Placental epithelial cell (primary cell): ENCODE results near the gene DNPEP. TPM values are rescaled to one million over a fixed set of nuclear protein-coding genes. Genes with fewer than 3 reads are reported as not detected.

Source experiments
- small RNA-seq: library from RNA; depleted of rRNA; stranded (forward); fragments of <200 nt; gene quantifications from one replicate; pipeline ENCODE3, GENCODE V24; 2012
- total RNA-seq: library from RNA; depleted of rRNA; stranded (reverse); fragments of >200 nt; gene quantifications from 2 replicates; pipeline ENCODE4 v1.2.3, GENCODE V29; 2012

The DNPEP gene
- 47.5 and 55.0 TPM in 2 replicates for total RNA-seq

GRCh38 chr2:219387306-219388120 lies at the start of gene DNPEP:
Gene DNPEP, minus strand, starts transcription at chr2:219387912. Its CDS starts 118 bp downstream, at chr2:219387794.

GRCh38 chr2:219434718-219435525 lies 47.2 kb upstream of the DNPEP start, which contains the start of gene SPEG:
Gene SPEG, plus strand, starts transcription at chr2:219434843. Its CDS starts 135 bp downstream, at chr2:219434978.

GRCh38 chr2:219418155-219419011 lies 30.7 kb upstream of the DNPEP start, which contains the start of gene DES:
Gene DES, plus strand, starts transcription at chr2:219418377. Its CDS starts 86 bp downstream, at chr2:219418463.

GRCh38 chr2:219332542-219332941 lies 55.2 kb downstream of the DNPEP start, which contains the start of gene RESP18:
Gene RESP18, minus strand, starts transcription at chr2:219332744.

Small RNAs within 50 kb of the gene (small RNA-seq; reads per million reads assigned to genes)
- gene AC053503.3 = not detected

Other genes with a start within 250 kb of the DNPEP start
- 21.9 and 23.6 TPM in 2 replicates for gene NHEJ1, start 227.1 kb downstream of the DNPEP start, total RNA-seq
- 0.54 and 2.0 TPM in 2 replicates for gene SLC23A3, start 217.9 kb downstream of the DNPEP start, total RNA-seq
- 13.4 and 14.5 TPM in 2 replicates for gene CNPPD1, start 211.0 kb downstream of the DNPEP start, total RNA-seq
- 75.0 and 85.6 TPM in 2 replicates for gene RETREG2, start 209.6 kb downstream of the DNPEP start, total RNA-seq
- 31.4 and 37.8 TPM in 2 replicates for gene ZFAND2B, start 181.1 kb downstream of the DNPEP start, total RNA-seq
- gene ABCB6, start 169.0 kb downstream of the DNPEP start, total RNA-seq = 16.1 and 38.0 TPM in 2 replicates
- gene ATG9A, start 158.3 kb downstream of the DNPEP start, total RNA-seq = 36.1 and 71.0 TPM in 2 replicates
- 34.9 and 45.5 TPM in 2 replicates for gene ANKZF1, start 158.1 kb downstream of the DNPEP start, total RNA-seq
- 28.3 and 33.0 TPM in 2 replicates for gene GLB1L, start 142.5 kb downstream of the DNPEP start, total RNA-seq
- 30.2 and 77.9 TPM in 2 replicates for gene STK16, start 142.4 kb downstream of the DNPEP start, total RNA-seq
- gene TUBA4B, start 134.7 kb downstream of the DNPEP start, total RNA-seq = not detected in 2 replicates
- 5.1 and 69.6 TPM in 2 replicates for gene TUBA4A, start 134.0 kb downstream of the DNPEP start, total RNA-seq
- gene DNAJB2, start 108.5 kb downstream of the DNPEP start, total RNA-seq = 63.2 and 74.1 TPM in 2 replicates
- under 0.01 and 0.11 TPM in 2 replicates for gene PTPRN, start 78.5 kb downstream of the DNPEP start, total RNA-seq
- gene RESP18, start 55.2 kb downstream of the DNPEP start, total RNA-seq = not detected in 2 replicates
- gene DES, start 30.5 kb upstream of the DNPEP start, total RNA-seq = under 0.01 TPM in 1 of 2 replicates, not detected in the other
- gene SPEG, start 46.9 kb upstream of the DNPEP start, total RNA-seq = 20.4 and 40.8 TPM in 2 replicates
- gene GMPPA, start 111.0 kb upstream of the DNPEP start, total RNA-seq = 76.6 and 138 TPM in 2 replicates
- gene ASIC4, start 126.6 kb upstream of the DNPEP start, total RNA-seq = under 0.01 and 0.22 TPM in 2 replicates
- 276 and 392 TPM in 2 replicates for gene CHPF, start 155.9 kb upstream of the DNPEP start, total RNA-seq
- 3.4 and 3.5 TPM in 2 replicates for gene TMEM198, start 156.1 kb upstream of the DNPEP start, total RNA-seq
- 134 and 197 TPM in 2 replicates for gene OBSL1, start 183.6 kb upstream of the DNPEP start, total RNA-seq
- gene INHA, start 184.4 kb upstream of the DNPEP start, total RNA-seq = 2.5 and 4.7 TPM in 2 replicates
- 24.6 and 33.0 TPM in 2 replicates for gene STK11IP, start 209.9 kb upstream of the DNPEP start, total RNA-seq
- gene SLC4A3, start 239.7 kb upstream of the DNPEP start, total RNA-seq = 5.9 and 6.8 TPM in 2 replicates